Endothelial cell of umbilical vein (primary cell): Measurements from ENCODE around the gene IL4R.

Source experiments
- EZH2 ChIP-seq: IDR thresholded peaks from 2 replicates; pipeline ENCODE4 v1.6.1; 2012; ENCODE audit warnings: borderline replicate concordance, low read depth, mild to moderate bottlenecking, moderate library complexity, low read length, inconsistent platforms; ENCODE audit not compliant: severe bottlenecking
- JUN ChIP-seq: IDR thresholded peaks from 2 replicates; pipeline ENCODE4 v1.6.1; 2011; ENCODE audit warnings: borderline replicate concordance, low read depth; ENCODE audit not compliant: insufficient read length, insufficient read depth
- MAX ChIP-seq: IDR thresholded peaks from 2 replicates; pipeline ENCODE4 v1.6.1; 2011; ENCODE audit not compliant: insufficient read depth, insufficient read length
- POLR2A ChIP-seq: IDR thresholded peaks from 2 replicates; pipeline ENCODE4 v1.6.1; 2012; ENCODE audit warnings: low read depth, mild to moderate bottlenecking, control low read depth, low read length
- POLR2AphosphoS5 ChIP-seq: IDR thresholded peaks from 2 replicates; pipeline ENCODE4 v1.6.1; 2012; ENCODE audit warnings: low read depth, mild to moderate bottlenecking, control low read depth, low read length, moderate library complexity; ENCODE audit not compliant: insufficient read depth
- TF ChIP-seq, protein P1 (sequence below), 2 donors: IDR thresholded peaks; 1 replicate in 1 of 2; 2 replicates in 1 of 2; pipeline ENCODE4 v1.5.1; 2011; ENCODE audit warnings: low read length in 2 of 2, mild to moderate bottlenecking in 2 of 2, moderate library complexity in 2 of 2, control low read depth in 1 of 2, inconsistent platforms in 1 of 2, low read depth in 1 of 2; ENCODE audit not compliant: insufficient read depth in 1 of 2; ENCODE audit errors: extremely low read depth in 1 of 2

DNA sequence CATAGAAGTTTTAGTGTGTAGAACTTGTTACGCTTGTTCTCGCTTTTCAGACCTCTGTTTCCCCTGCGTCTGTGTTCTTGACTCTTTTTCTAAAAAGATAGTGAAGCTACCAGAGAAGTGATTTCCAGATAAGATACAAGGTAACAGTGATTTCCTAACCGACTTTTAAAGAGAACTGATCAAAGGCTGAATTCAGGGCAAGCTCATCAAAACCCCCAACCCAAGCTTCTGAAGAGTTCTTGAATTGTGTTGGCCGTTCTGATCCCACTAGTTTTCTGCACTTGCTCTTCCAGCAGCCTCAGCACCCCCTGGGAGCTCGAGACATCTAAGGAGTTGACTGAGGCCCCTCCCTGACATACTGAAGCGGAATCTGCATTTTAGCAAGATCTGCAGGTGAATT is 32.5 kb upstream of the IL4R start:
- TF ChIP-seq, protein P1, sequence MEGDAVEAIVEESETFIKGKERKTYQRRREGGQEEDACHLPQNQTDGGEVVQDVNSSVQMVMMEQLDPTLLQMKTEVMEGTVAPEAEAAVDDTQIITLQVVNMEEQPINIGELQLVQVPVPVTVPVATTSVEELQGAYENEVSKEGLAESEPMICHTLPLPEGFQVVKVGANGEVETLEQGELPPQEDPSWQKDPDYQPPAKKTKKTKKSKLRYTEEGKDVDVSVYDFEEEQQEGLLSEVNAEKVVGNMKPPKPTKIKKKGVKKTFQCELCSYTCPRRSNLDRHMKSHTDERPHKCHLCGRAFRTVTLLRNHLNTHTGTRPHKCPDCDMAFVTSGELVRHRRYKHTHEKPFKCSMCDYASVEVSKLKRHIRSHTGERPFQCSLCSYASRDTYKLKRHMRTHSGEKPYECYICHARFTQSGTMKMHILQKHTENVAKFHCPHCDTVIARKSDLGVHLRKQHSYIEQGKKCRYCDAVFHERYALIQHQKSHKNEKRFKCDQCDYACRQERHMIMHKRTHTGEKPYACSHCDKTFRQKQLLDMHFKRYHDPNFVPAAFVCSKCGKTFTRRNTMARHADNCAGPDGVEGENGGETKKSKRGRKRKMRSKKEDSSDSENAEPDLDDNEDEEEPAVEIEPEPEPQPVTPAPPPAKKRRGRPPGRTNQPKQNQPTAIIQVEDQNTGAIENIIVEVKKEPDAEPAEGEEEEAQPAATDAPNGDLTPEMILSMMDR (IDR thresholded peaks at IDR 0.05; ENCODE audit: extremely low read depth in 1 of 2, insufficient read depth in 1 of 2, low read depth in 1 of 2, low read length in 2 of 2) = no peak
- TF ChIP-seq POLR2AphosphoS5 (no peak), JUN (no peak), POLR2A (no peak), MAX (no peak), EZH2 (no peak)
